Activated CD4-positive, alpha-beta T cell treated with anti-CD3 and anti-CD28 coated beads for 36 hours (primary cell): ENCODE results near the gene LRRFIP1. TPM values are rescaled to one million over a fixed set of nuclear protein-coding genes. Genes with fewer than 3 reads are reported as not detected.

Experiments used
- ATAC-seq: fragments of 200-7000 bp; cut with Tn5 transposase; one replicate; pipeline ENCODE4 v1.10.0; 2021; ENCODE audit warnings: mild to moderate bottlenecking, moderate library complexity
- CTCF ChIA-PET: fragments of 350-600 bp; sonication (Branson Sonifier 250); formaldehyde crosslinking; loops from one replicate; lab custom pipeline; 2021; ENCODE audit warnings: antibody characterized with exemption; lab: Charles Lee
- POLR2A ChIA-PET: fragments of 350-600 bp; sonication (Branson Sonifier 250); formaldehyde crosslinking; loops from one replicate; lab custom pipeline; 2021; ENCODE audit warnings: antibody characterized with exemption, inconsistent platforms; lab: Charles Lee
- DNase-seq: peaks from one replicate; pipeline ENCODE4 v3.0.0-alpha.2; 2020
- H3K27ac Mint-ChIP-seq: one replicate; pipeline ENCODE4 v1.8.0; 2021; ENCODE audit warnings: mixed read lengths
- H3K27me3 Mint-ChIP-seq: one replicate; pipeline ENCODE4 v1.8.0; 2021; ENCODE audit warnings: mixed read lengths
- H3K36me3 Mint-ChIP-seq: one replicate; pipeline ENCODE4 v1.8.0; 2021; ENCODE audit warnings: low read depth, mixed read lengths
- H3K4me1 Mint-ChIP-seq: one replicate; pipeline ENCODE4 v1.8.0; 2021; ENCODE audit warnings: mixed read lengths
- H3K4me3 Mint-ChIP-seq: one replicate; pipeline ENCODE4 v1.8.0; 2021; ENCODE audit warnings: mild to moderate bottlenecking, moderate library complexity, mixed read lengths
- H3K9me3 Mint-ChIP-seq: one replicate; pipeline ENCODE4 v1.8.0; 2021; ENCODE audit warnings: low read depth, mixed read lengths
- intact Hi-C, 2 experiments: fragments of 100-400 bp; cut with DNase I in 1 of 2; cut with micrococcal nuclease in 1 of 2; formaldehyde crosslinking; loops; one replicate each; pipeline versions ENCODE4 v1.14.2 to v1.15.1; 2022 to 2024; cut with DNase I, micrococcal nuclease
- total RNA-seq, 2 experiments: library from RNA; stranded (reverse); gene quantifications; one replicate each; pipeline ENCODE4 v1.2.3, GENCODE V29; 2021

LRRFIP1 gene, protein sequence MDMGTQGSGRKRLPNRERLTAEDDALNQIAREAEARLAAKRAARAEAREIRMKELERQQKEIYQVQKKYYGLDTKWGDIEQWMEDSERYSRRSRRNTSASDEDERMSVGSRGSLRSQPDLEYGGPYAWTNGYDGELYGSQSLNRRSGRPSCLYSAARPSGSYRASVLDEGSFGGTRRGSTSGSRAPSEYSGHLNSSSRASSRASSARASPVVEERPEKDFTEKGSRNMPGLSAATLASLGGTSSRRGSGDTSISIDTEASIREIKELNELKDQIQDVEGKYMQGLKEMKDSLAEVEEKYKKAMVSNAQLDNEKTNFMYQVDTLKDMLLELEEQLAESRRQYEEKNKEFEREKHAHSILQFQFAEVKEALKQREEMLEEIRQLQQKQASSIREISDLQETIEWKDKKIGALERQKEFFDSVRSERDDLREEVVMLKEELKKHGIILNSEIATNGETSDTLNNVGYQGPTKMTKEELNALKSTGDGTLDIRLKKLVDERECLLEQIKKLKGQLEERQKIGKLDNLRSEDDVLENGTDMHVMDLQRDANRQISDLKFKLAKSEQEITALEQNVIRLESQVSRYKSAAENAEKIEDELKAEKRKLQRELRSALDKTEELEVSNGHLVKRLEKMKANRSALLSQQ
- total RNA-seq = 100 to 1,000 TPM; 234 to 235 TPM

DNA sequence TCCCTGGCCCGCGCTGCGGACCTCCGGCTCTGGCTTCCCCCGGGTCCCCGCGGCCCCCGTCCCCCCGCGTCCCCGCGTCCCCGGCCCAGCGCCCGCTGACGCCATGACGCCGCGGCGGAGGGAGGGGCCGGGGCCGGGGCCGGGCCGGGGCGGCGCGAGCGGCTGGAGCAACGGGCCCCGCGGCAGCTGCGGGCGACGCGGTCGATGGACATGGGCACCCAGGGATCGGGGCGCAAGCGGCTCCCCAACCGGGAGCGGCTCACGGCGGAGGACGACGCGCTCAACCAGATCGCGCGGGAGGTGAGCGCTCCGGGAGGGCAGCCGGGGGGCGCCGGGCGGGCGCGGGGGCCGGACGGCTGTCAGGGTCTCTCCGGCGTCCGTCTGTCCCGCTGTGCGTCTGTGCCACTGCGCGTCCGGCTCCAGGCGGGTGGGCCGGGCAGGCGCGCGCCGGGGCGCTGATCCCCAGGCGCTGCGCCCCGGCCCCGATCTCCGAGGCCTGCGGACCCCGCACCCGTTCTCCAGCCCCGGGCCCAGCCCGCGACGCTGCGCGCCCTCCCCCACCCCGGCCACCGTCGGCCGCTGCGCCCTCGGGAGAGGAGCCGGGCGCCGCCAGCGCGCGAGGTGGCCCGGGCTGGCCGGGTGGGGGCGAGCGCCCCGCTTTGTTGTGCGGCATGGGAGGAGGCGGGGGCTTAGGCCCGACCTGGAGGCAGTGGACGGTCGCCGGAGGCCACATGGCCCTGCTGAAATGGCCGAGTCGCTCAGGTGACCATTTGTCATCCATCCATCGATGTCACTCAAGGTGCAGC lies at the start of gene LRRFIP1:
Gene LRRFIP1 (plus strand): TSS at position 147 of the 806 bp plus-strand sequence. CDS start 58 bp downstream, at position 205.
- H3K4me3 Mint-ChIP-seq = peak within 1 kb of the TSS; percentile 76
- ATAC-seq = peak; percentile 68
- H3K9me3 Mint-ChIP-seq = no peaks in the 10 kb centered on the region
- H3K27me3 Mint-ChIP-seq = peaks cover 21% of the 10 kb centered on the region
- H3K36me3 Mint-ChIP-seq = no peaks in the 10 kb centered on the region
- peaks cover 18% of the 10 kb centered on the region for H3K4me1 Mint-ChIP-seq
- POLR2A ChIA-PET = no interaction called here
- H3K27ac Mint-ChIP-seq = no peak within 1 kb of the TSS
- DNase-seq = peak; percentile 37
- intact Hi-C loops = no loop called here
- CTCF ChIA-PET = no interaction called here

DNA sequence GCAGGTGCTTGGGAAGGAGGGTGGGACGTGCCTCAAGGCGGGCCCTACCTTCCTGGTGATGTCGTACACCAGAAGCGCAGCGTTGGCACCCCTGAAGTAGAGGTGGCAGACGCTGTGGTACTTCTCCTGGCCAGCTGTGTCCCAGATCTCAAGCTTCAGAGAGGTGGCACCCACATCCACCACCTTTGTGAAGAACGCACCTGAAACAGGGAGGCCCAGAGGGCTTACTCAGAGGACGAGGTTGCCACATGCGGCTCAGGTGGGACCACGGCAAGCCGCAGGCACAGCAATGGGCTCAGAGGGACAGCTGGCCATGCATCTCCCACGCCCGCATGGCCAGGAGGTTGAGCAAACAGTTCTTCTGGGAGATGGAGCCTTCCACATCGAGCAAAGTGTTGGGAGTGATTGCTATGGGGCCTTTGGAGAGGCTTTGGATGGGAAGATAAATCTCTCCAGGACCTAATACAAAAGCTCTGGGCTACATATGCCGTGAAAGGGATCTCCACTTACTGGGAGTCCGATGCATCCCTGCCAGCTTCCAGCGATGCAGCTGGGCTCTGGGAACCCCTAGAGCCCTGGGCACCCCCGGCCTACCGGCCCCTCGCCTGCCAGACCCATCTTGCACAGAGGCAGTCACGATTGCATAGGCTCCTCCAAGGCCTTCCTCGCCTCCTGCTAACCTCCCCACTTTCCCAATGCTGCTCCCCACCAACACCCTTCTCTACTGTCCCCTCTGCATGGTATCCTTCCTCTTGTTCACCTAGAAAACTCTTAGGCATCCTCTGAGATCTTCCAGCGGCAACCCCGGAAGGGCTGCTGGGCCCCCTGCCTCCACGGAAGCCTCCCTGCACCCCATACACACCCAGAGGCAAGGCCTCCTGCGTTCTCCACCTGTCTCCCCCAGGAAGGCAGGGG lies 49.2 kb upstream of the LRRFIP1 start:
- Mint-ChIP-seq H3K4me3 (no peak overlapping the region), H3K27me3 (no peaks in the 10 kb centered on the region), H3K9me3 (no peaks in the 10 kb centered on the region), H3K36me3 (no peaks in the 10 kb centered on the region), H3K4me1 (peaks cover 3% of the 10 kb centered on the region), H3K27ac (no peak overlapping the region)
- ATAC-seq = no peak
- intact Hi-C loops = loop anchor here in 1 of 2 experiments (10.0 kb wide), 1 partner anchor 153 kb away; no protein-coding TSS in a partner anchor
- CTCF ChIA-PET = interaction anchor here (0.7 kb wide), 1 partner anchor 166 kb away, joined by 3 read pairs; no protein-coding TSS in a partner anchor
- no peak for DNase-seq
- POLR2A ChIA-PET = no interaction called here

DNA sequence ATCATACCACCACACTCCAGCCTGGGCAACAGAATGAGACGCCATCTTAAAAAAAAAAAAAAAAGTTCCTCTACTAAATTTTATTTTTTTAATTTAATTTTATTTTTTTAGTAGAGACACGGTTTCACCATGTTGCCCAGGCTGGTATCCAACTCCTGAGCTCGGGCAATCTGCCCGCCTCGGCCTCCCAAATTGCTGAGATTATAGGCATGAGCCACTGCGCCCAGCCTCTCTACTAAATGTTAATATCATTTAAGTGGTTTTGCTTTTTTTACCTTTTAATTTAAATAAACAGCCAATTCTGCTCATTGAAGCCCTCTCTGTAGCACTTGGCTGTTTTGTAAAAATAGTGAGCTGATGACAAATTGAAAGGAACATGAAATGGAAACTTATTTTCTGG lies 46.1 kb upstream of the LRRFIP1 start:
- ATAC-seq = no peak
- intact Hi-C loops = loop anchor here (1.0 to 5.0 kb wide), 6 partner anchors 92 to 681 kb away; no protein-coding TSS in a partner anchor

DNA sequence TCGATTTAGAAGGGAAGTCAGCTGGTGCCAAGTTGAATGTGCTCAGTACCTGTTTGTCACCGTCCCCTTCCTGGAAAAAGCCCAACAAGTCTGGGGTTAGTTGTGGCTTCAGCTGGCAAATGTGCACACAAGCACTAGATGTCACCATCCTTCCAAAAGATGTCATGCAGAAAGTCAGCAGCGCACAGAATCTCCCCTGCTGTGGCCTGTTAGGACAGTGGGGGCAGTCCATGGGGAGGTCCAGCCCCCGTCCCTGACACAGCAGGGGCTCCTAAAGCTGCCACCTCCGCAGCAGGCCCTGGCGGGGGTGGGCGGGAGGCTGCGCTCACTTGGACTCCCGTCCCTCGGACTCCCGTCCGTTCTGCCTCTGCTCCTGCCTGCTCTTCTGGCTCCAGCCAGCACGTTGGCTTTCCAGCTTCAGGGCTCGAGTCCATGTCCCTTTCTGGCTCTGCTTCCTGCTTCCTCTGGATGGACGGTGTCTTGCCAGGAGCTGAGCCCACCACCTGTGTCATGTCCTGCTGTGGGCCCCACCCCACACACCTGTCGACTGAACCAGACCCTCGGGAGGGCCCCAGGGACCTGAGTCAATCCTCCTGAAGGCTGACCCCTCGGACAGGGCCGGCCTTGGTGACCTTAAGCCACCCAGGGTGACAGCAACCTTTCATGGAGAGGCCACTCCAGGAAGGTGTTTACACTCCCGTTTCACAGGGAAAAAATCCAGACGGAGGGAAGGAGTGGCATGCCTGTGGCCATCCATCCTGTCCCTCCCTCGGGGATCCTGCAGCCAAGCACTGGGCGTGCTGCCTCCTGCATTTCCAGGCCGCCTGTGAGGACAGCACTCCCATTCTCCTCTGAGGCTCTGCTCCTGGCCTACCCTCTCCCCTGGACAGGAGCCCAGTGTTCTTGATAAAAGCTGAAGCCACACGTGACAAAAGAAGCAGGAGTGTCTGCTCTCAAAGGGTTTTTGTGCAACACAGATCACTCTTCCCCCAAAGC lies 45.3 kb upstream of the LRRFIP1 start:
- peak overlapping the region; percentile 58 for H3K27ac Mint-ChIP-seq
- POLR2A ChIA-PET = interaction anchor here (0.6 to 1.0 kb wide), 2 partner anchors 10 to 106 kb away, joined by 3 read pairs; no protein-coding TSS in a partner anchor

More for the DNA sequence above, 46.1 kb upstream of the LRRFIP1 start:
- H3K27ac Mint-ChIP-seq = no peak overlapping the region
- no peak overlapping the region for H3K4me3 Mint-ChIP-seq
- CTCF ChIA-PET = interaction anchor here (0.7 to 3.7 kb wide), 23 partner anchors 10 to 496 kb away, joined by 3 to 22 read pairs (median 3); partner anchors contain the start of gene COPS8
- no peaks in the 10 kb centered on the region for H3K36me3 Mint-ChIP-seq
- peaks cover 3% of the 10 kb centered on the region for H3K4me1 Mint-ChIP-seq
- H3K27me3 Mint-ChIP-seq = no peaks in the 10 kb centered on the region
- no peaks in the 10 kb centered on the region for H3K9me3 Mint-ChIP-seq
- DNase-seq = no peak
- POLR2A ChIA-PET = interaction anchor here (0.6 to 1.0 kb wide), 2 partner anchors 10 to 106 kb away, joined by 3 read pairs; no protein-coding TSS in a partner anchor

DNA sequence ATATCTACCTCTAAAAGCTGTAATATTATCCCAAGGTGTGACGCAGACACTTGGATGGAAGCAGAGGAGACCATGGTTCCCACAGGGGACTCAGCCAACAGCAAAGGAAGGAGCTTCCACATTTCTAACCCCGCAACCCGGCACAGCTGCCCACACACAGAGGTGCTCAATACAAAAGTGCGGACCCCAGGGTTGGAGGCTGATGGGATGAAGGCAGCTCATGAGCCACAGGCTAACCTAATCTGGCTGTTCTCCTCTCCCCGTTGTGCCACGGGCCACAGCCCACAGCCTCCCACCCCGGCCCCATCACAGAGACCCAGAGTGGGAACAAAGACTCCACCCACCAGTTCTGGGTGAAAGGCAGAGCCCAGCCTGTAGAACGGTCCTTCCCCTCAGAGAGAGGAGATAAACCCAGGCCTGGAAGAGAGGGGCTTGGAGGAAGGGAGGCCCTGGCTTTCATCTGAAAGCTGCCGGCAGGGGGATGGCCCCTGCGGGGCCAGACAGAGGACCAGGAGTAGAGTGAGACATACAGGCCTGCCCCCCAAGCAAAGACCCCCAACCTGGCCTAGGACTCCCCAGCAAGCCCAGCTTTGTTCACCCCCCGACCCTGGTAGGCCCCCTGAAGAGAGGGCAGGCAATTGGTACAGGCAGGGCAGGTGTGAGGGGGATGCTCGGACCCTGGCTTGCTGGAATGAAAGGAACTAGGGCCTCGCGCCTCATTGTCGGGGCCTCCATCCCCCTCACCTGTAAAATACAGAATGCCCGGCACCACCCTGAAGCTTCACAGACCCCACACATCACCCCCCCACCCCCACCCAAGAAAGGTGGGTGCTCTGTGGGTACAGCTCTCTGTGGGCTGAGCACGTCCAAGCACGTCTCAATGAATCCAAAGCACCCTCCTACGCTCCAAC lies 43.7 kb upstream of the LRRFIP1 start:
- peaks cover 3% of the 10 kb centered on the region for H3K4me1 Mint-ChIP-seq
- H3K36me3 Mint-ChIP-seq = no peaks in the 10 kb centered on the region
- ATAC-seq = no peak
- CTCF ChIA-PET = interaction anchor here (0.6 to 3.2 kb wide), 5 partner anchors 11 to 191 kb away, joined by 3 to 14 read pairs (median 8); no protein-coding TSS in a partner anchor
- DNase-seq = no peak
- no peaks in the 10 kb centered on the region for H3K9me3 Mint-ChIP-seq
- H3K27me3 Mint-ChIP-seq = no peaks in the 10 kb centered on the region
- POLR2A ChIA-PET = no interaction called here
- intact Hi-C loops = loop anchor here in 1 of 2 experiments (5.0 kb wide), 2 partner anchors 234 to 679 kb away; no protein-coding TSS in a partner anchor
- H3K4me3 Mint-ChIP-seq = no peak overlapping the region
- no peak overlapping the region for H3K27ac Mint-ChIP-seq

More for the DNA sequence above, 45.3 kb upstream of the LRRFIP1 start:
- Mint-ChIP-seq H3K27me3 (no peaks in the 10 kb centered on the region), H3K4me3 (no peak overlapping the region), H3K4me1 (peaks cover 3% of the 10 kb centered on the region), H3K9me3 (no peaks in the 10 kb centered on the region), H3K36me3 (no peaks in the 10 kb centered on the region)
- CTCF ChIA-PET = interaction anchor here (0.6 to 3.7 kb wide), 25 partner anchors 8 to 622 kb away, joined by 3 to 22 read pairs (median 3); partner anchors contain the start of gene COPS8
- intact Hi-C loops = loop anchor here (1.0 to 5.0 kb wide), 6 partner anchors 91 to 680 kb away; no protein-coding TSS in a partner anchor
- peak; percentile 82 for DNase-seq
- ATAC-seq = peak; percentile 99

DNA sequence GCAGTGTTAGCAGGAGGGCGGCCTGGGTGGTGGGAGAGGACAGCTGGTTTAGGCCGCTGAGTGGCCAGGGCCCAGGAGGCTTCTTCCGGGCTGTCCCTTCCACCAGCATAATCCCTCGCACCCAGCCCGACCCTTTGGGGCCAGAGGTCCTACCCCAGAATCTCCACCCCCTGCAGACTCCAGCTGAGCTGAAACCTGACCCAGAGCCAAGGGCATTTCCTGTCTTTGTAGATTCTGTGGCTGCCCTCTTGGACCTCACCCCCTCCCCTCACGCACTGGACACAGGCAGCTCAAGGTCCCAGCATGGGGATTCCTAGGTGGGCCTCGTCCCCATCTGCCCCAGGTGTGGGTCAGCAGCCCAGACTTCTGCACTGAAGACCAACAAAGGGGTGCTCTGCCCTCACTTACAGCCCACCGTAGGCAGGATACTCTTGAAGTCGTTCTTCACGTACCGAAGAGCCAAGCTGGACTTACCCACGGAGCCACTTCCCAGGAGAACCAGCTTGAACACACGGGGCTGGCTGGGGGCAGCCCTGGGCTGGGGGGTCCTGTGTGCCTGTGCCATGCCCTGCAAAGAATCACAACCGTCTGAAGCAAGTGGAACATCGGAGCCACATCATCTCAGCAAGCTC lies 41.7 kb upstream of the LRRFIP1 start:
- DNase-seq = no peak
- ChIA-PET POLR2A (no interaction called here), CTCF (interaction anchor here (0.7 to 2.2 kb wide), 4 partner anchors 13 to 73 kb away, joined by 3 to 7 read pairs (median 5); no protein-coding TSS in a partner anchor)
- Mint-ChIP-seq H3K4me3 (no peak overlapping the region), H3K27me3 (no peaks in the 10 kb centered on the region), H3K36me3 (no peaks in the 10 kb centered on the region), H3K9me3 (no peaks in the 10 kb centered on the region), H3K27ac (no peak overlapping the region), H3K4me1 (peaks cover 3% of the 10 kb centered on the region)
- intact Hi-C loops = no loop called here
- no peak for ATAC-seq

DNA sequence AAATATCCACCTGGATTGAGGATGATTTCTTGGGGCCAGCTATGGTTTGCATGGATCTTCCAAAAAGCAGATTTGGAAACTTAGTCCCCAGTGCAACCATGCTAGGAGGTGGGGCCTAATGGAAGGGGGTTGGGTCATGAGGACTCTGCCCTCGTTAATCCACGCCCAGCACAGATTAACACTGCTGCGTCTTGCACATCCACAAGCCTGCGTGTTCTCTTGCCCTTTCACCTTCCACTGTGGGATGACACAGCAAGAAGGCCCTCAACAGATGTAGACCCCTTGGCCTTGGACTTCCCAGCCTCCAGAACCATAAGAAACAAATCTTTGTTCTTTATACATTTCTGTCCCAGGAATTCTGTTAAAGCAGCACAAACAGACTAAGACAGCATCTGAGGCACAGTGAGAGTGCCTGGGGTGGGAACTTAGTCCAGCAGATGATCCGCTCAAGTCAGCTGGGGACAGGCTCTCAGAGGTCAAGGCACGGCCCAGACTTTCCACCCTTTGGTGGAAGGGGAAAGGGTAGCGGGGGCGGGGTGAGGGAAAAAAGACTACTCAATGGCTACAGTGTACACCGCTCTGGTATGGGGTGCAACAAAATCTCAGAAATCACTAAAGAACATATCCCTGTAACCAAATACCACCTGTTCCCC lies 39.2 kb upstream of the LRRFIP1 start:
- intact Hi-C loops = no loop called here
- no peak for DNase-seq
- CTCF ChIA-PET = interaction anchor here (0.6 kb wide), 3 partner anchors 157 to 879 kb away, joined by 3 read pairs; no protein-coding TSS in a partner anchor
- no peak for ATAC-seq
- POLR2A ChIA-PET = no interaction called here
- Mint-ChIP-seq H3K4me3 (no peak overlapping the region), H3K36me3 (no peaks in the 10 kb centered on the region), H3K9me3 (no peaks in the 10 kb centered on the region), H3K27ac (no peak overlapping the region), H3K4me1 (peaks cover 10% of the 10 kb centered on the region), H3K27me3 (no peaks in the 10 kb centered on the region)
